HG03575 (cell line): Measurements from ENCODE around the gene GABBR2.
"Not testable (repeated sequence)": the region's sequence is repeated elsewhere in the genome, so short reads cannot be mapped to it uniquely, and the experiment has no call there.

ENCODE experiments used
- ATAC-seq: cut with Tn5 transposase; IDR thresholded peaks from one replicate; pipeline ENCODE4 v1.9.1; 2021; ENCODE audit not compliant: unreplicated experiment, insufficient number of reproducible peaks, low FRiP score; ENCODE audit errors: extremely low read depth

Gene GABBR2

DNA sequence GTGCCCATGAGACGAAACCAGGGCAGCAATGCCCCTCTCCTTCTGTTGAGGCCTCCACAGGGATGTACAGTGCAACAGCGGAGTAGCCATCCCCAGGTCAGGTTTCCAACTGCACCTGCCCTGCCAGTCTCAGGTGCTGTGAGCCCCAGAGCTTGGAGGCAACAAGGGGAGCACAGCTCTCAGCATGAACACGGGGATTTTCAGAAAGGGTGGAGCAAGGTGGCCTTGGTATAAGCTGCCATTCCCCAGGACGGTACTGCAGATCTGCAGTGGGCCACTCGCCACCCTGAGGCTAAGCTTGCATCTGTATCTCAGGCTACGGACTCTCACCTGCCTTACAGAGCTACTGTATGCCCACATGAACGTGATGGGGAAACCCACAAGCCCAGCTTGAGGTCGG, 103.6 kb downstream of the GABBR2 start:
- no peak for ATAC-seq

DNA sequence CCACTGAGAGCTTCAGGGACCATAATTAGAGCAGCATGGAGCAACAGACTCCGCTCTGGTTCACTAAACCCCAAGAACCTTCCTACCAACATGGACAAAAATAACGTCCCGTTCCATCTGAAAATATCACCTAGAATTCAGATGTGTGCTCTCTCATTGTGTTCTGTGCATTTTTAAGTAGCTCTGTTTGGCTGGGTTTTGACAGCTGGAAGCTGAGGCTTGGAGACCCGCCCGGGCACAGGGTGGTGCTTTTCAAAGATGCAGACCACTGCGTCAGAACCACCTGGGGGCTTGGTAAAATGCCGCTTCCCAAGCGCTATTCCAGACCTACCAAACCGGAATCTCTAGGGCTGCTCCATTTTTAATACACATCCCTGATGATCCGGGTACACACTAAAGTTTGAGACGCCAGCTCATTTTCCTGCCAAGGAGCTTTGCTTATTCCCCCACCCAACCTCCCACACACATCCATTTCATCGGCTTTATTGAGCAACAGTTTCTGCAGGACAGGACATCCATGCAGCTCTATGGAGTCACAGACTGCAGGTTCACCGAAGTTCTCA, 104.8 kb downstream of the GABBR2 start:
- no peak for ATAC-seq

DNA sequence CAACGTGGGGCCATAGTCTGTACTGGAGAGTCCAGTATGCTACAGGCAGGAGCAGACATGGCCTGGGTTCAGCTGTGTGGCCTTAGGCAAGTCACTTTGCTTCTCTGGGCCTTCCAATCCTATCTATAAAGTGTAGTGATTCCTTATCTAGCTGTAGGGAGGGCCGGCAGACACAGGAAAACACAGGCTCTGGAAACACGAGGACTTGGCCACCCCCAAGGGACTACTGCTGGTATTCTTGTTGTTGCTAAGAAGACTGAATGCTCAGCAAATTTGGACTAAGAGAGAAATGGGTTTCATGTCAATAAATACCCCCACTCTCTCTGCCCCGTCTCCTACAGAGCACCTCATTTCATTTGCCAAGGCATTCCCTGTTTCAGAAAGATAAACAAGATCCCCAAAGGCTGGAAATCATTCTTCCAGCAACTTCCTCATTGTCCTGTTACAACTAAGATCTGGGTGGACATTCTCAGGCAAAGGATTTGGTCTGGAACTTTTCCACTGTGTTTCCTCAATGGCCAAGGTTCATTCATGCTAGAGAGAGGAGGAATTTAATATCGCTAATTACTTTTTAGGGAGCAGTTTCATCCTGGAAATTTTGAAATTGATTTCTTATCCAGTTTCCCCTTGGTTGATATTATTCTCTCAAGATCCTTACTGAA, 105.8 kb downstream of the GABBR2 start:
- ATAC-seq = no peak

DNA sequence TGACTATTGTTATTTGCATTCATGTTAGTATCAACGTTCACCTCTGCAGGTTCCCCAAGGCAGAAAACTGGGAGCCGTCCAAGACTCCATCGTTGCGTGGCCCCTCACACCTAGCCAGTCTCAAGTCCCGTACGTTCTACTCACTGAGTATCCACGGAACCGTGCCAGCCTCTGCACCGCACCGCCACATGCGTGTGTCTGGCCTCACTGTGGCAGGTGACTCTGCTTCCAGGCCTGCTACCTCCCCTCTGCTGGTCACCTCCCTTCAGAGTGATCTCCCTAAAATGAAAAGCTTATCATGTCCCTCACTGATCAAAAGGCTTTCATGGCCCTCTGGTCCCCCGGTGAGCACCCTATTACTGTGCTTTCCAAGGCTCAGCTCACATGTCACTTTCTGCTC, 108.1 kb downstream of the GABBR2 start:
- no peak for ATAC-seq

DNA sequence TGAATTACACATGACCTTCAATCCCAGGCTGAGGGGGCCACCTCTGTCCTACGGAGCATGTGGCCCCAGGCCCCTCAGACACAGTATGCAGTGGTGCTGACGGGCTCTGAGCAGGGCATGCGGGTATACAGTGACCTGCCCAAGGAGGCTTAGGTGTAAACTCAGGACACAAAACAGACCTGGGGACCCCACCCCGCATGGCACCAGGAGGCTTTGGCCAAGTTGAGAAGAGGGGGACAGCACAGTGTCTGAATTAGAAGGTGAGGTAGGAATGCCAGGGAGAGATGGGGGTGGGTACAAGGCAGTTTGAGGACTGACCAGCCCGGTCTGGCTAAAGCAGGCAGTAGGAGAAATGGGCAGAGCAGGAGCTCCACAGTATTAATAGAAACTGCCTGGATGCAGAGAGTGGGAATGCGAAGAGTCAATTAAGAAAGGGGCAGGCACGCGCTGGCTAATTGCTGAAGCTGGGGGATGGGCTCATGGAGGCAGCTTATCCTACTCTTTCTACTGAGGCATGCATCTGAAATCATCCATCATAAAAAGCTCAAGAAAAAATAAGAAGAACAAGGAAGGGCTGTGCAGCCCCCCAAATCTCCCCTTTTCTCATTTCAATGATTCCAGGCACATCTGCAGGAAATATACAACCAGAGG, 109.0 kb downstream of the GABBR2 start:
- no peak for ATAC-seq

DNA sequence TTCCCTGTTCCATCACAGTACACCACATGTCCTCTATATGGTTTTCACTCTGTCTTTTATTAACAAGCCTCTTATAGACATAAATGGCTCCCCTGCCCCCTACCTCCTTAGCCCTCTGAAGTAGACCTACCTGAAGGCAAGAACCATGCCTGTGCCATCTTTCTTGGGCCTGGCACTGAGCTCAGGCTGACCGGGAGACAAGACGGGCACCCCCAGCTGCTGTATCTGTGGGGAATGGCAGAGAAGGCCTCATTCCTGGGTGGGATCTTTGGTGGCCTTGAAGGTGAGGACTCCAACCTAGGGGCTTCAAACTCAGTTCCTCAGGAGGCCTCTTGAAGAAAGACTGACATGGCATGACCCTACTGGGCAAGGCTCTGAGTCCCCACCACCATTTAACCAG, 109.9 kb downstream of the GABBR2 start:
- no peak for ATAC-seq

DNA sequence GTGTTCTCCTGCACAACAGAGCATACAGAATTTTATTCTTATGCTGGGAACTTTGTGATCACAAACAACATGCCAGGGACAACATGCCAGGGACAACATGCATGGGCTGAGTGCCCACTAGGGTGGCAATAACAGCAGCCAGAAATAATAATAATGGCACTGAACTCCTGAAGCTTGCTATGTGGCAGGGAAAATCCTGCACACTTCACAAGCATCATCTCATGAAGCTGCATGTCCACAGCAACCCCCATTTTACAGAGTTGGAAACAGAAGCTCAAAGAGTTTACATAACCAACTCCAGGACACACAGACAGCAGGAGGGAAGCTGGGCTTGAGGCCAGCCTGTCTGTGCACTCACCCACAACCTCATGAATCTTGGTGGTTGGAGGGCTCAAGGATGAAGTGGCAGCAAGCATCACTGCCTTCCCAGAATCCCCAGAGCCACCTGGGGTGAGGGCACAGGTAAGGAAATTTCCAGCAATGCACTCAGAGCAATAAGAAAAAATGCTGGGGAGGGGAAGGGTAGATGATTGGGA, 111.4 kb downstream of the GABBR2 start:
- ATAC-seq = no peak

DNA sequence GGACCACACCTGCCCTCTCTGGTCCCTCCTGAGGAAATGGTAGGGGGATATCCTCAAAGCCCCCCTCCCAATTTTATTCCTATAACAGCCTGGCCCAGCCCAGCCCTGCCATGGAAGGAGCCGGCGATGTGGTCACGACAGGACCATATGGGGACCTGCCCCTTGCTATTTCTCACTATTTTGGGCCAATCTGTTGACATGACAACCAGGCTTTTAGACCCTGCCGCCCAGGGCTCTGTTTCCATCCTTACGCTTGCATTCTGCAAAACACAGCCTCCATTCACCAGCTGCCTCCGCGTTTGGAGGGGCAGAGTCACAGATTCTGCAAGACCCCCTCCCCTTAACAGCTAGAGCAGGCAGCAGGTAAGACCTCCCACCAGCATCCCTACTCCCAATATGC, 112.2 kb downstream of the GABBR2 start:
- no peak for ATAC-seq

DNA sequence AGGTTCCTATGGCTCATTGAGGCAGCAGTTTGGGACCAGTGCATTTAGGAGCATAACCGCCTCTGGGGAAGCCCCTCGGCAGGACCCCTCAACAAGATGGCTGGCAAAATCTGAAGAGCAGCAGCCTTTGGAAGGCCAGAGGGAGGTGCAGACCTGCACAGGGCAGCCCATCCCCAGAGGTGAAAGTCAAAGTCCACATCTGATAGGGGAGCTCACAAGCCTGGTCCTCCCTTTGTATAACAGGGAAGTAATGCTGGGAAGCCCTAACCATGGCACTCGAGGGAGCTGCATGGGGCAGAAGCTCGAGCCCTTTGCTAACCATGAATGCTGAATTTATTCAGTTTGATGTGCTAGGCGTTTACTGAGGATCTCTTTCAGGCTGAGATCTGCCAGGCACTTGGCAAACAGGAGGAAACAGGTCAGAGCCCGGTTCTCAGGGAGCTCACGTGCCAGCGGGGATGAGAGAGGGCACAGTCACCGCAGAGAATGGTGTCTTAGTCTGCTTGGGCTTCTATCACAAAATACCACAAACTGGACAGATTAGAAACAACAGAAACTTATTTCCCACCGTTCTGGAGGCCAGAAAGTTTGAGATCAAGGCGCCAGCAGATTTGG, 114.1 kb downstream of the GABBR2 start:
- ATAC-seq = no peak

DNA sequence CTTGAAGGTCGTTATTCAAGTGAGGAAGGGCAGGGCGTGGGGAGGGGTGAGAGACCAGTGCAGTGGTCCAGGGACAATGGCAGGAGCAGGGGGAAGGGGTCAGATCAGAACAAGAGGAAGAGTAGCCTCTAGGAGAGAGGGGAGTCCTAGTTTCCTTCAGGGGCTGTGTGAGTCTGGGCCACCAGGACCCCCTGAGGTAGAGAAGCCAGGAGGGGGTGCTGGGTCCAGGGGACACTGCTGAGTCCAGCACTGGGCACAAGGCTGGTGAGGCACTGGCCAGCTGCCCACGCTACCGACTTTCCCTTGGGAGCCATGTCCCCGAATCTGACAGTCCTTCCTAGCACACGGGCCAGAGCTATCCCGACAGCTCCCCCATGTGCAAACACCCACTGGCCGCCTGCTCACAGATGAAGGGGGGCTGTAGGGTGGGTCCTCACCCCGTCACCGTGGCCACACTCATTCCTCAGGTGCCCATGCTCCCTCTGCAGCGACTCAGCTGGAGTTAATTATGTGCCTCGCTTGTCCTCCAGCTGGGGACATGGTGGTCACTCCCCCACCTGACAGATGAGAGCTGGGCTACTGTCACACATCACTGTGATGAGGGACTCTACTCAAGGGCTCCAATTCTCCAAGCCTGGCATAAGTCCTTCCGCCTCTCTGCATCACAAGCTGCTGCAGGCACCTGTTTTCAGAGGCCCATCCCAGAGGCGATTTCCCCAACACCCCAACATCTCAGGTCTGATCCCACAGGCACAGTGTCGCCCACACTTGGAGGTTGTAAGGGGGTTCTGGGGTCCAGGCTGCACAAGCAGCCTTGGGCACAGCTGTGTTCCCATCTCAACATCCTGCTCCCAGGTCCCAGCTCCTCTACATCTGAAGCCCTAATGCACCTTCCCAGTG, 115.1 kb downstream of the GABBR2 start:
- no peak for ATAC-seq

DNA sequence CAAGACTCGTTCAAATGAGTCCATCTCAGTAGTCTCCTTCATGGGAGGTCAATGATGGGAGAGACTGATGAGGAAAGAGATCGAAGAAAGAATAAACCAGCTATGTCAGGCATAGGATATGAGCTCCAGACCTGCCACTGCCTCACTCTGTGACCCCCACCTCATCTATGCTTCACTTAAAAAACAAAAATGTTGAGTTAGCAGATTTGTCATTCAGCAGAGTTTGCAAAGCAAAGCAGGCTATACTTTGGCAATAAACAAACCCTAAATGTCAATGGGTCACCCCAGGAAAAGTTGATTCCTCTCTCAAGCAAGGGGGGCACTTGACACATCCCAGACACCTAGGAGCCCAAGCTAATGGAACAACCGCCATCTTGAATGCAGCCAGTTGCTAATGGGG, 117.0 kb downstream of the GABBR2 start:
- no peak for ATAC-seq

DNA sequence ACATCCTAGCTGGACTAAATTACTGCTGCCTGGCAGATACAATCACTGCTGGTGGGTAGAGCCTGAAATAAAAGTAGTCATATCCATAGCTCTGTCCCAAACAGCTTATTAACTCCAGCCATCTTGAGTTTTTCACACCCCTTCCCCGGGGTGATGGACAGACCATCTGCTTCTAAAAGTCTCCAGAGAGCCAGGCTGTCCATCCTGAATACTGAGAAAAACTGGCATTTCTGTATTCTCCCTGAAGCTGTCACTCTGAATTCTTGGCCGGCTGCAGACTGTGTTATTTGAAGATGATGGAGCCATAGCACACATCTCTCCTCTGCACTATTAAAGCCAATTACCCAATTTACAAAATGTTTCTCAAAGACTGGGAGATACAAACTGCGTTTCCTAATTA, 118.6 kb downstream of the GABBR2 start:
- ATAC-seq = no peak

DNA sequence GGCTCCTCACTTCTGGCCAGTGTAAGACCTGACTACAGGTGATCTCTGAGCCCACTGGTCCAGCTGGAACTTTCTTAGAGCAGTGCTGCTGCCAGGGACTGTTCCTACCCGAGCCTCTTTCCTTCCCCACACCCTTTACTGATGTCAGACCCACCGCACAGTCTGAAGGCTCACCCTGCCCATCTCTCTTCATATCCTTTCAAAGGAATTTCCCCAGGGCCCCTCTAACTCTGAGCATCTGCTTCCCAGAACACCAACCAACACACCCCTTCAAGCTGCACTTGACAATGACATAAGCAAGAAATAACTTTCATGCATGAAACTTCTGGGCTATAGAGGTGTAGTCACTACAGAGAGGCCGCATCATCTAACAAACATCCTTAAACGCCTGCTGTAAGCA, 119.6 kb downstream of the GABBR2 start:
- no peak for ATAC-seq

DNA sequence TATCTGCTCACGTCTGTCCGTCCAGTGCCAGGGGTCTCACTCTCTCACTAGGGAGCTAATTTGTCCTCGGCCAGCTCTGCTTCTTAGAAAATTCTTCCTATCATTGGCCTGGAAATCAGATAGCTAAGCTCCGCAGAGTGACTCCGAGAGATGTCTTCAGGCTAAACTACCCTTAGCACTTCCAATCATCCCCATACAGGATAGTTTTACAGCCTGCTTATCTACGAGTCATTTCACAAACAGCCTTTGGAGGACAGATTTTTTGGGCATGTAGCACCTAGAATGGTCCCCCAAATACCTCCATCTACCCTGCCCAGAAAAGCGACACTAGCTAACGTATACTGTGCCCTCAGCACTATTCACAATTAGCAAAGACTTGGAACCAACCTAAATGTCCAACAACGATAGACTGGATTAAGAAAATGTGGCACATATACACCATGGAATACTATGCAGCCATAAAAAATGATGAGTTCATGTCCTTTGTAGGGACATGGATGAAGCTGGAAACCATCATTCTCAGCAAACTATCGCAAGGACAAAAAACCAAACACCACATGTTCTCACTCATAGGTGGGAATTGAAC, 123.8 kb downstream of the GABBR2 start:
- ATAC-seq = not testable (repeated sequence)

DNA sequence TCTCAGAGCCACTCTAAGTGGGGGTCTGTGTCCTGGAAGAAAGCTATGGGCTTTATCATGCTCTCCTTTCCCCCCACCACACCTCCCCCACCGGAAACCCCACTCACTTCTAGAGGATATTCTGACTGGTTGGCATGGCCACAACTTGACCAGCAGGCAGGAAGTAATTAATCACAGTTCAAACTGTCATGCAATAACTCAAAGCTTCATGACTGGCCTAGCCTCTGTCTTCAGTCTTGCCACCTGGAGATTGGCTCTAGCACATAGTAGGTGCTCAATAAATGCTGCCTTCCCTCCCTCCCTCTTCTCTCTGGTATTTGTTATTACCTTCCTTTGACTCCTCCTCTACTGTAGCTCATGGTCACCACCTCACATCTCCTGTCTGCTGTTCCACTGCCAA, 124.7 kb downstream of the GABBR2 start:
- no peak for ATAC-seq

DNA sequence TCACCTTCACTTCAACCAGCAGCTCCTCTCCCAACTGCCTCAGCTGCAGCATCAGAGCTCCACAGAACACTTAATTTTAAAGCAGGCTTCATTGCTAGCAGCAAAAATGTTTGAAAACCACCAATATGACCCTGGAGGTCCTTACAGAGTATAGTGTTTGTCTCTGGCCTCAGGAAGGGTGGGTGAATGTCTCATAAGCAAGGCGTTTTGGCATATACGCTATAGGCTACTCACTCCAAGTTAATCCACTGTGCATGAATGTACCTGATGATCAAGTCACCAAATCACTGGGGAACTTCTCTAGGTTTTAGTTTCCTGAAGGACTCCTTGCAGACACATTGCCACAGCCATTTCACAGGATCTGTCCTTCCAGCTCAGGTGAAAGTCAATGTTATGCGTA, 125.3 kb downstream of the GABBR2 start:
- ATAC-seq = no peak

DNA sequence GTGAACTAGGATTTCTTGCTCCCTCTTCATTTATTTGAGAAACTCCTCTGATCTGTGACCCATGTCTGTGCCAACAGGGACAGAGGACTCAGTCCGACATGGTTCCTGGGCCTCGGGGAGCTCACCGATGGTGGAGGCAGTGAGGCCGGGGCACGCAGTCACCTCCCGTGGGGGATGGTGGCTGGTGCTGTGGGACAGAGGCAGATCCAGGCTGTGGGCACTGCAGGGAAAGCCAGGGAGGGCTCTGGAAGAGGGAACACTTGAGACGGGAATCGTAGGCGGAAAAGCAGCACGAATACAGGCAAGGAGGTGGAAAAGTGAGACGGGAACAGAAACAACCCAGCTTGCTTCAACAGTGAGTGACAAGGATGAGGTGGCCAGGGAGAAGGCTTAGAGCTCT, 127.8 kb downstream of the GABBR2 start:
- ATAC-seq = no peak

DNA sequence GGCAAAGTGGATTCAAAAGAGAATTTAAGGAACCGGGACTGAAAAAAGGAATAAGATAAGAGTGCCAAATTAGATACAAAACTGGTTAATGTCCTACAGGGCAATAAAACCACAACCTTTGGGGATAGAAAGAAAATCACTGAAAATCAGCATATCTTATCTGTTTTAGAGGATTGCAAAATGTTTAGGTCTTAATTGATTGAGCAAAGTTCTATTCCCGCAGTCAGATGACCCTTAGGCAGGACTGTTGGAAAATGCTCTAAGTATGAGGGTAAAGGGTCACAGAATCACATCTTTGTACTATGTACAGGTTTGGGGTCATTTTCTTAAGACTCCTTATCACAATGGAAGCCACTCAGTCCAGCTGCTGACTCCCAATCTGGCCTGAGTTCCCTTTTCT, 129.0 kb downstream of the GABBR2 start:
- ATAC-seq = no peak

DNA sequence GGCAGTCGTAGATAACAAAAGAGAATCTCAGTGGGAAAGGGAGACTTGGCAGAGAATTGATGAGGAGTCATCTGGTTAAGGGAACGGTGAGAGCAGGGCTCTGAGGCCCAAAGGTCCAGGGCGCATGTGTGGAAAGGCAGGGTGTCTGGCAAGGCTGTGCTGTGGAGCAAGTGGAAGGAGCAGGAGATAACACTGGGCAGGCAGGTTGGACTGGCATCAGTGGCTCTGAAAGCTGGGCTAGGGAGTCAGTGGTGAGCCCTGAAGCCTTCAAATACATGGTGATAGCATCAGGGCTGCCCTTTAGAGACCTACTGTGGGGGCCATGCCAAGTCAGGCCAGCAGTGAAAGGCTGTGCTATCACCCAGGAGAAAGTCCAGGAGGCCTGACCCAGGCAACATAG, 131.3 kb downstream of the GABBR2 start:
- ATAC-seq = no peak
